ENCODE results near the gene FAM98B. TPM values are rescaled to one million over a fixed set of nuclear protein-coding genes. Genes with fewer than 3 reads are reported as not detected.

Gene FAM98B
- total and polyA plus RNA-seq, 2 donors (not counting 1 experiment from before 2014, with no cell fraction given), result 1.4 to 21.5 TPM

GRCh38 chr15:38481113-38481512, 27.2 kb downstream of the FAM98B start:
- DNase-seq (no peak), ATAC-seq (ENCODE audit: low read depth) (no peak)
- Histone ChIP-seq H3K4me2 (replicated peaks; ENCODE audit: low read depth, low read length, poor library complexity, severe bottlenecking) (no peak overlapping the region), H4K20me1 (ENCODE audit: control insufficient read depth, insufficient read depth, low read length, poor library complexity, severe bottlenecking) (no peaks in the 10 kb centered on the region), H3K4me1 (ENCODE audit: control insufficient read depth in 2 of 2, insufficient read depth in 2 of 2, low read length in 2 of 2) (no peaks in the 10 kb centered on the region), H3K79me2 (ENCODE audit: control insufficient read depth, insufficient read depth, low read length) (no peaks in the 10 kb centered on the region), H3K4me3 (ENCODE audit: control extremely low read depth in 1 of 5, extremely low read depth in 1 of 5, insufficient read depth in 1 of 5, low read depth in 2 of 5, low read length in 4 of 5) (no peak overlapping the region), H3K27me3 (replicated peaks in 1 of 4; ENCODE audit: control extremely low read depth in 1 of 4, control insufficient read depth in 3 of 4, insufficient read depth in 4 of 4, low read length in 3 of 4) (no peaks in the 10 kb centered on the region), H3K9ac (ENCODE audit: low read length) (no peak overlapping the region), H2AFZ (ENCODE audit: insufficient read depth, low read depth, low read length, poor library complexity, severe bottlenecking) (no peak overlapping the region), H3K27ac (ENCODE audit: low read length in 2 of 2) (no peak overlapping the region), H3K36me3 (replicated peaks in 1 of 2; ENCODE audit: control extremely low read depth in 1 of 2, control insufficient read depth in 1 of 2, extremely low read depth in 1 of 2, insufficient read depth in 2 of 2, low read length in 1 of 2) (peaks cover 0 to 23% of the 10 kb centered on the region in 2 experiments), H3K9me3 (ENCODE audit: control extremely low read depth in 1 of 3, control insufficient read depth in 2 of 3, insufficient read depth in 1 of 3, low read length in 2 of 3) (no peaks in the 10 kb centered on the region)
- intact Hi-C loops (cut with micrococcal nuclease), result no loop called here
- TF ChIP-seq, protein P1, sequence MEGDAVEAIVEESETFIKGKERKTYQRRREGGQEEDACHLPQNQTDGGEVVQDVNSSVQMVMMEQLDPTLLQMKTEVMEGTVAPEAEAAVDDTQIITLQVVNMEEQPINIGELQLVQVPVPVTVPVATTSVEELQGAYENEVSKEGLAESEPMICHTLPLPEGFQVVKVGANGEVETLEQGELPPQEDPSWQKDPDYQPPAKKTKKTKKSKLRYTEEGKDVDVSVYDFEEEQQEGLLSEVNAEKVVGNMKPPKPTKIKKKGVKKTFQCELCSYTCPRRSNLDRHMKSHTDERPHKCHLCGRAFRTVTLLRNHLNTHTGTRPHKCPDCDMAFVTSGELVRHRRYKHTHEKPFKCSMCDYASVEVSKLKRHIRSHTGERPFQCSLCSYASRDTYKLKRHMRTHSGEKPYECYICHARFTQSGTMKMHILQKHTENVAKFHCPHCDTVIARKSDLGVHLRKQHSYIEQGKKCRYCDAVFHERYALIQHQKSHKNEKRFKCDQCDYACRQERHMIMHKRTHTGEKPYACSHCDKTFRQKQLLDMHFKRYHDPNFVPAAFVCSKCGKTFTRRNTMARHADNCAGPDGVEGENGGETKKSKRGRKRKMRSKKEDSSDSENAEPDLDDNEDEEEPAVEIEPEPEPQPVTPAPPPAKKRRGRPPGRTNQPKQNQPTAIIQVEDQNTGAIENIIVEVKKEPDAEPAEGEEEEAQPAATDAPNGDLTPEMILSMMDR (IDR thresholded peaks at IDR 0.05), result no peak
- no peak for TF ChIP-seq EZH2 (IDR thresholded peaks at IDR 0.05; ENCODE audit: borderline replicate concordance, insufficient read depth, low read depth, low read length, poor library complexity, severe bottlenecking)
- no peaks in the 10 kb centered on the region for H3K27me3 Mint-ChIP-seq
- H3K4me3 Mint-ChIP-seq, result no peak overlapping the region
- H3K4me1 Mint-ChIP-seq, result peaks cover 9% of the 10 kb centered on the region
- no peak overlapping the region for H3K27ac Mint-ChIP-seq
- 96% methylated on average over 4 of the region's 5 CpGs for WGBS (ENCODE audit: insufficient coverage)
- no peaks in the 10 kb centered on the region for H3K9me3 Mint-ChIP-seq (ENCODE audit: insufficient read depth)
- CTCF ChIA-PET, result interaction anchor here (1.0 to 2.3 kb wide), 3 partner anchors 41 to 218 kb away, joined by 3 to 12 read pairs (median 3); no protein-coding TSS in a partner anchor
- POLR2A ChIA-PET, result no interaction called here

- CTCF ChIA-PET, result interaction anchor here (0.9 to 2.3 kb wide), 4 partner anchors 9 to 218 kb away, joined by 3 to 12 read pairs (median 3); no protein-coding TSS in a partner anchor
- Histone ChIP-seq H3K79me2 (ENCODE audit: control insufficient read depth, insufficient read depth, low read length) (no peaks in the 10 kb centered on the region), H2AFZ (ENCODE audit: insufficient read depth, low read depth, low read length, poor library complexity, severe bottlenecking) (no peak overlapping the region), H3K36me3 (replicated peaks in 1 of 2; ENCODE audit: control extremely low read depth in 1 of 2, control insufficient read depth in 1 of 2, extremely low read depth in 1 of 2, insufficient read depth in 2 of 2, low read length in 1 of 2) (peaks cover 0 to 27% of the 10 kb centered on the region in 2 experiments), H3K9me3 (ENCODE audit: control extremely low read depth in 1 of 3, control insufficient read depth in 2 of 3, insufficient read depth in 1 of 3, low read length in 2 of 3) (no peaks in the 10 kb centered on the region), H4K20me1 (ENCODE audit: control insufficient read depth, insufficient read depth, low read length, poor library complexity, severe bottlenecking) (no peaks in the 10 kb centered on the region), H3K27me3 (replicated peaks in 1 of 4; ENCODE audit: control extremely low read depth in 1 of 4, control insufficient read depth in 3 of 4, insufficient read depth in 4 of 4, low read length in 3 of 4) (no peaks in the 10 kb centered on the region), H3K27ac (ENCODE audit: low read length in 2 of 2) (no peak overlapping the region), H3K4me2 (replicated peaks; ENCODE audit: low read depth, low read length, poor library complexity, severe bottlenecking) (no peak overlapping the region), H3K9ac (ENCODE audit: low read length) (no peak overlapping the region), H3K4me1 (ENCODE audit: control insufficient read depth in 2 of 2, insufficient read depth in 2 of 2, low read length in 2 of 2) (no peaks in the 10 kb centered on the region), H3K4me3 (ENCODE audit: control extremely low read depth in 1 of 5, extremely low read depth in 1 of 5, insufficient read depth in 1 of 5, low read depth in 2 of 5, low read length in 4 of 5) (no peak overlapping the region)
- POLR2A ChIA-PET, result no interaction called here
- no peaks in the 10 kb centered on the region for H3K27me3 Mint-ChIP-seq
- no peak overlapping the region for H3K4me3 Mint-ChIP-seq
- no peaks in the 10 kb centered on the region for H3K9me3 Mint-ChIP-seq (ENCODE audit: insufficient read depth)
- intact Hi-C loops (cut with micrococcal nuclease), result no loop called here
- H3K27ac Mint-ChIP-seq, result no peak overlapping the region
- H3K4me1 Mint-ChIP-seq, result peaks cover 9% of the 10 kb centered on the region
- TF ChIP-seq, protein P1 (IDR thresholded peaks at IDR 0.05), result no peak
- no peak for TF ChIP-seq EZH2 (IDR thresholded peaks at IDR 0.05; ENCODE audit: borderline replicate concordance, insufficient read depth, low read depth, low read length, poor library complexity, severe bottlenecking)
- DNase-seq (no peak), ATAC-seq (ENCODE audit: low read depth) (no peak)
- WGBS (ENCODE audit: insufficient coverage), result no CpG with 5 or more reads among the region's 3 CpGs
These were observed 27.8 kb downstream of the FAM98B start for GRCh38 chr15:38481761-38482160.

Data from B cell (primary cell).